ENCODE measurements around the gene GRHL1. TPM values are rescaled to one million over a fixed set of nuclear protein-coding genes. Genes with fewer than 3 reads are reported as not detected.

The GRHL1 gene
- total RNA-seq, 6 experiments from 2014 or later = 0.46 to 0.76 (median 0.59) TPM

- no peak overlapping the region for H3K27ac Mint-ChIP-seq
- no peaks in the 10 kb centered on the region for H3K9me3 Mint-ChIP-seq
- peaks cover 20% of the 10 kb centered on the region for H3K4me1 Mint-ChIP-seq (ENCODE audit: low read depth)
- no peaks in the 10 kb centered on the region for H3K36me3 Mint-ChIP-seq (ENCODE audit: low read depth)
- DNase-seq = no peak
- no peak overlapping the region for H3K4me3 Mint-ChIP-seq
- H3K27me3 Mint-ChIP-seq (ENCODE audit: insufficient read depth) = peaks cover 6% of the 10 kb centered on the region
- TF ChIP-seq CTCF (IDR thresholded peaks at IDR 0.05) = no peak
These were observed 52.0 kb downstream of the GRHL1 start for GRCh38 chr2:10003206-10004125.

GRCh38 chr2:10004401-10004800 is 52.9 kb downstream of the GRHL1 start:
- TF ChIP-seq CTCF (IDR thresholded peaks at IDR 0.05) = no peak
- H3K27me3 Mint-ChIP-seq (ENCODE audit: insufficient read depth) = peaks cover 6% of the 10 kb centered on the region
- H3K4me1 Mint-ChIP-seq (ENCODE audit: low read depth) = peaks cover 24% of the 10 kb centered on the region
- H3K27ac Mint-ChIP-seq = no peak overlapping the region
- no peak for DNase-seq
- no peak overlapping the region for H3K4me3 Mint-ChIP-seq
- H3K9me3 Mint-ChIP-seq = no peaks in the 10 kb centered on the region
- no peaks in the 10 kb centered on the region for H3K36me3 Mint-ChIP-seq (ENCODE audit: low read depth)

- no peak for TF ChIP-seq CTCF (IDR thresholded peaks at IDR 0.05)
- Mint-ChIP-seq H3K4me1 (ENCODE audit: low read depth) (peaks cover 24% of the 10 kb centered on the region), H3K27me3 (ENCODE audit: insufficient read depth) (peaks cover 6% of the 10 kb centered on the region), H3K9me3 (no peaks in the 10 kb centered on the region), H3K36me3 (ENCODE audit: low read depth) (no peaks in the 10 kb centered on the region), H3K27ac (no peak overlapping the region), H3K4me3 (no peak overlapping the region)
- DNase-seq = no peak
These were observed 53.3 kb downstream of the GRHL1 start for GRCh38 chr2:10004836-10005235.

DNA sequence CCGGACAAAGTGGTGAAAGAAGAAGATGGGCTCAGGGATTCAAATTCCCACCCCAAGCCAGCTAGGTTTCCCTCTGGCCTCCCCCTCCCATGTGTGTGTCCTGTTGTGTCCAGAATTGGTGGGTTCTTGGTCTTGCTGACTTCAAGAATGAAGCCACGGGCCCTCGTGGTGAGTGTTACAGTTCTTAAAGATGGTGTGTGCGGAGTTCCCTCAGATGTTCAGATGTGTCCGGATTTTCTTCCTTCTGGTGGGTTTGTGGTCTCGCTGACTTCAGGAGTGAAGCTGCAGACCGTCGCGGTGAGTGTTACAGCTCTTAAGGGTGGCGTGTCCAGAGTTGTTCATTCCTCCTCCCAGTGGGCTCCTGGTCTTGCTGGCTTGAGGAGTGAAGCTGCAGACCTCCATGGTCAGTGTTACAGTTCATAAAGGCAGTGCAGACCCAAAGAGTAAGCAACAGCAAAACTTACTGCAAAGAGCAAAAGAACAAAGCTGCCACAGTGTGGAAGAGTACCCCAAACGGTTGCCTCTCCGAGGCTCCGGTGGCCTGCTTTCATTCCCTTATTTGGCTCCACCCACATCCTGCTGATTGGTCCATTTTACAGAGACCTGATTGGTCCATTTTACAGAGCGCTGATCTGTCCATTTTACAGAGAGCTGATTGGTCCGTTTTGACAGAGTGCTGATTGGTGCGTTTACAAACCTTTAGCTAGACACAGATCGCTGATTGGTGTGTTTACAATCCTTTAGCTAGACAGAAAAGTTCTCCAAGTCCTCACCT is 54.2 kb downstream of the GRHL1 start:
- peaks cover 24% of the 10 kb centered on the region for H3K4me1 Mint-ChIP-seq (ENCODE audit: low read depth)
- no peak overlapping the region for H3K4me3 Mint-ChIP-seq
- no peak for TF ChIP-seq CTCF (IDR thresholded peaks at IDR 0.05)
- H3K36me3 Mint-ChIP-seq (ENCODE audit: low read depth) = no peaks in the 10 kb centered on the region
- no peaks in the 10 kb centered on the region for H3K9me3 Mint-ChIP-seq
- H3K27me3 Mint-ChIP-seq (ENCODE audit: insufficient read depth) = peaks cover 9% of the 10 kb centered on the region
- DNase-seq = no peak
- H3K27ac Mint-ChIP-seq = no peak overlapping the region

GRCh38 chr2:10006236-10007161 is 55.0 kb downstream of the GRHL1 start:
- Mint-ChIP-seq H3K4me1 (ENCODE audit: low read depth) (peaks cover 24% of the 10 kb centered on the region), H3K27me3 (ENCODE audit: insufficient read depth) (peaks cover 9% of the 10 kb centered on the region), H3K36me3 (ENCODE audit: low read depth) (no peaks in the 10 kb centered on the region), H3K4me3 (no peak overlapping the region), H3K27ac (no peak overlapping the region), H3K9me3 (no peaks in the 10 kb centered on the region)
- TF ChIP-seq CTCF (IDR thresholded peaks at IDR 0.05) = no peak
- DNase-seq = peak; percentile 27

All from HFFc6 (cell line).